GM18520 (cell line): Measurements from ENCODE around the gene FIBCD1.

Source experiments
- ATAC-seq: cut with Tn5 transposase; IDR thresholded peaks from one replicate; pipeline ENCODE4 v1.9.1; 2021; ENCODE audit not compliant: unreplicated experiment

Gene FIBCD1

DNA sequence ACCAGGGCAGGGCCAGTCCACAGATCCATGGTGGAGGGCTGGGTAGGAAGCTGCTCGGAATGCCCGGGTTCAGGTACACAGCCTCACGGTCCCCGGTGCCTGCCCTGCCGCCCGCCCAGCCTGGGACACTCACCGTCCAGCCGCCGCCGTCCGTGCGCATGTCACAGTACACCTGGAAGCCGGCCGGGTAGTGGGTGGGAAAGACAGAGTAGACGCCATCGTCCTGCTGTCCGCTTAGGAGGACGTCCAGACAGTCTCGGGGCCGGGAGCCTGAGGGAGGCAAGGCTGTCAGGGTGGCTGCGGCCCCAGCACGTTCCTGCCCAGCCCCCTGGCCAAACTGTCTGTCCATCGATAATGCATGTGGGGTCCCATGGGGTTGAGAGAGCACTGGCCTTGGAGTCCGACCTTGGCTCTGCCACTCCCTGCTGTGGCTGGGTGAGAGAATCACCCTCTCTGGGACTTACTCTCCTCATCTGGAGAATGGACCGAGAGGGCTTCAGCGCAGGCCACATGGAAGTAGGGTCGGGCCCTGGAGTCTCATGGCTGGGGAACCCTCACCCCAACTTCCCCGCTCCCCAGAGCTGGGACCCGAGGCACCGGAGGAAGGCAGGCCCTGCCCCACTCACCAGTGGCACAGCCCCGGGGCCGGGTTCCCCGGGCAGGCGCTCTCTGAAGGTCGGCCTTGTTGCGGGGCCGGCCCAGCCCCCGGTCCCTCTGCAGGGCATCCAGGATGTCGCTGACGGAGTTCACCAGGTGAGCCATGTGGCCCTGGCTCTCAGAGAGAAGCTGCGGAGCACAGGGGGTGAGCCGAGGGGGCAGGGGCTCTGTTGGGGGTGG lies 15.2 kb downstream of the FIBCD1 start:
- ATAC-seq: no peak

- ATAC-seq: no peak
Measured at GRCh38 chr9:130922893-130923610, 16.0 kb downstream of the FIBCD1 start.

- ATAC-seq: no peak
Measured at GRCh38 chr9:130921989-130922892, 16.8 kb downstream of the FIBCD1 start.

GRCh38 chr9:130921300-130921988 lies 17.6 kb downstream of the FIBCD1 start:
- no peak for ATAC-seq

DNA sequence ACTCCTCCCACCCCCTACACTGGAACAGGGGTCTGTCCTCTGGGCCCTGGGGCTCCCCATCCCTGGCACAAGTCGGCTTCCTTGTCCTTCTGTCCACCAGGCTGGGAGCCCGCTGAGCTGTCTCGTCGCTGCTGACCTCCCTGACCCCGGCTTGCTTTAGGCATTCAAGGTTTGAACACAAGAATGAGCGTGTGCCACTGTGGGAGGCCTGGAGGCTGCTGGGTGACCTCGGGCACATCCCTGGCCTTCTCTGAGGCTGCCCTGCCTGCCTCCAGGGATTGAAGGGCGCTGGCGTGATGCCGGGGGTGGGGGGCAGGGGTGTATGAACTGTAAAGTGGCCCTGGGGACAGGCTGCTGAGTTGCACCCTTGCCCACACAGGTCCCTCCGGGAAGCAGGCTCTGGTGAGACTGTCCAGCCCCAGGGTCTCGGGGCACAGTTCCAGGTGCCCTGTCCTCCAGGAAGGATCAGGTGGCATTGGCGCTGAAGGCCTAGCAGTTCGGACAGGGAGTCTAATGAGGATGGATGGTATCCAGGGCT lies 18.2 kb downstream of the FIBCD1 start:
- ATAC-seq: no peak

DNA sequence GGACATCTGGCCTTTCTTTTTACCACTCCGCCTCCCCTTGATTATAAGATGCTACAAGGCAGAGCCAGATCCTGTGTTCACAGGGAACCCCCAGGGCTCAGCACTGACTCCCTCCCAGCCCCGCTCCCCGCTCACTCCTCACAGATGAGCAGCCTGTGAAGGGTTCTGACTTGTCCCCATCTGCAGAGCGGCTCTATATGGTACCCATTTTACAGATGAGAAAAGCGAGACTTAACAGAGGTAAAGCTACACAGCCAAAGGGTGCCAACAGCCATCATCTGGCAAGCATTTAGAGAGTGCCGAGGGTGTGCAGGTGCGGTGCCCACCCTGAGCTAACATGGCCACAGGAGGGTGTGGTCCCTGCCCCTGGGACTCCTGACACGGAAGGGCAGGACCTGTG lies 18.8 kb downstream of the FIBCD1 start:
- ATAC-seq: no peak

GRCh38 chr9:130919559-130920145 lies 19.4 kb downstream of the FIBCD1 start:
- no peak for ATAC-seq

DNA sequence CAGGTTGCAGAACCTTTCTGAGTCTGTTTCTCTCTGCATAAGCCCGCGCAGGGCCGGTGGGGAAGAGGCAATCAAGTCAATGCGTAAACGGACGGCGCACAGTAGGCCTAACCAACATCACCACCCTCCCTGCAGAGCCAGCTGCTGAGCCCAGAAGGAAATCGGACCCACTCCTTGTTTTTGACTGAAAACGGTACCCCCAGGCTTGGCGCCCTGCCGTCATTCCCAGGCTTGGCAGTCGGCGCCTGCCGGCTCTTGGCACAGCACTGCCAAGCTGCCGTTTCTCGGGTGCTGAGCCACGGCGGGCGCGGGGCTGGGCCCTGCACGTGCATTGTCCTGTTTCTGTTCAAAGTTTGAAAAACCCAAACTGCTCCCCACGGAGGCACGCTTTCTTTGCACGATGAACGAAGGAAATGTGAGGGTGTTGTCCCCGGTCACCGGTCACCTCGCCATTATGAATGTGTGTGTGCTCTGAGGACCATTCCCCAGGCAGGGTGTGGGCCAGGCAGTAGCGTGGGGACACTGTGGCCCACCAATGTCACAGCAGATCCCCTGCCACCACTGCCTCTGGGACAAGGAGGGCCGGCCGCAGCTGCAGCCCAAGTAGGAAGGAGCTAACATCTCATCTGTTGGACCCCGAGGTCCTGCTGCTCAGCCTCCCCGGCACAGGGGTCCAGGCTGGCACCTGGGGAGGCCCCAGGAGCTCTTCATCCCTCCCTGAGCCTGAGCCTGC lies 20.1 kb downstream of the FIBCD1 start:
- no peak for ATAC-seq

DNA sequence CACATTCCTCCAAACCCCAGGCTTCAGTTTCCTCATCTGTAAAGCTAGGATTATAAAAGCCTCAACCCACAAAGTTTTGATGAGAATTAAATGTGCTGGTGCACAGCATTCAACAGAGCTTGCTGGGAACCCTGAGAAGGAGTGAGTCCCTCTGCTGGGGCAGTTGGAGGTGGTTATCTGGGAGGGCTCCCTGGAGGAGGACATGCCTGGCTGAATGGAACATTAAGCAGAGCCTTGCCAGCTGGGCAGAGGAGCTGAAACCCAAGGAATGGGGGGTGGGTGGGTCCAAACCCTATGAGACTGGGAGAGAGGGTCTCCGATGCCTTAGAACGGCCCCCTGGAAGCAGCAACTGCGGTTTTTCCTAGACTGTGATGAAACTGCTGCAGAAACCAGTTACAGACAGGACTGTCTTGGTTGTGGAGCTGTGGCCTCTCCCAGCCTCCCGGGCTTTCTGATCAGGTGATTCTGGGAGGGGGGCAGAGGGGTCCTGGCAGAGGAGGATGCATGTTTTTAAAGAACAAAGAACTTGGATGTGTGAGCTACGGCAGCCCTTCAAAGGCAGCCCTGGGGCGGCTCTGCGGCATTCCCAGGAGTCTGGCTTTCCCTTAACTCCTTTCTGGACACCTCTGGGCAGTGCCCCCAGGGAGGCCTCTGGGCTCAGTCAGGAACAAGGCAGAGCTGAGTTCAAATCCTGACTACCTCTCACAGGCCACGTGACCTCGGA lies 20.8 kb downstream of the FIBCD1 start:
- no peak for ATAC-seq

DNA sequence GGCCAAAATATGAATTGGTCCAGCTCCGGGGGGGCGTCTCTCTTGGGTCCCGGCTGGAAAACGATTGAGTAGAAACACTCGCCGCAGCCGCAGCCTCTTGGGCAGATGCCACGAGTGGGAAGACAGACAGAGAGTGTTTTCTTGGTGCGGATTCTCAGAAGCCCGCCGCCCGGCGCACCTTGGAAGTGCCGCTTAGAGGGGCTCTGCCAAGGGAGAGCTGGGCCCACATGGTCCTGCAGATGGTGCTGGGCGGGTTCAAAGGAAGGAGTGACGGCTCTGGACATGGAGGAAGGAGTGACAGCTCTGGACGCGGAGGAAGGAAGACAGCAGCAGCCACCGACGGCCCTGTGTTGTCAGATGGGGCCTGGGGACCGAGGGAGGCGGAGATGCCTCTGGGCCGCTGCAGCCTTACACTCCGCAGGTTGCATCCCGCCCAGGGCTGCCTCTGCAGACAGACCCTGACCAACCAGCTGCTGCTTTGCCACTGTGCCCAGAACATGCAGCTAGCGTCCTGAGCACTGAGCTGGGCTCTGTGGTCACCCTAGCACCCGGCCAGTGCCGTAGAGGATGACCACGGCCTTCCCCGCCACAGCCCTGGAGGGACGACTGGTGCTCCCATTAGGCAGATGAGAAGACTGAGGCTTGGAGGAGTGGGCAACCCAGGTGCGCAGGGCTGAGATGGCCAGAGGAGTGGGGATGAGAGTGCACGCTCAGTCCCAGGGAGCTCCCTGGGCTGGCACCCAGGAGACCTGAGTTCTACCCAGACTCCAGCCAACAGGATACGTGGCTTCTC lies 21.7 kb downstream of the FIBCD1 start:
- ATAC-seq: no peak

- ATAC-seq: no peak
Measured at GRCh38 chr9:130915096-130915447, 24.0 kb downstream of the FIBCD1 start.

DNA sequence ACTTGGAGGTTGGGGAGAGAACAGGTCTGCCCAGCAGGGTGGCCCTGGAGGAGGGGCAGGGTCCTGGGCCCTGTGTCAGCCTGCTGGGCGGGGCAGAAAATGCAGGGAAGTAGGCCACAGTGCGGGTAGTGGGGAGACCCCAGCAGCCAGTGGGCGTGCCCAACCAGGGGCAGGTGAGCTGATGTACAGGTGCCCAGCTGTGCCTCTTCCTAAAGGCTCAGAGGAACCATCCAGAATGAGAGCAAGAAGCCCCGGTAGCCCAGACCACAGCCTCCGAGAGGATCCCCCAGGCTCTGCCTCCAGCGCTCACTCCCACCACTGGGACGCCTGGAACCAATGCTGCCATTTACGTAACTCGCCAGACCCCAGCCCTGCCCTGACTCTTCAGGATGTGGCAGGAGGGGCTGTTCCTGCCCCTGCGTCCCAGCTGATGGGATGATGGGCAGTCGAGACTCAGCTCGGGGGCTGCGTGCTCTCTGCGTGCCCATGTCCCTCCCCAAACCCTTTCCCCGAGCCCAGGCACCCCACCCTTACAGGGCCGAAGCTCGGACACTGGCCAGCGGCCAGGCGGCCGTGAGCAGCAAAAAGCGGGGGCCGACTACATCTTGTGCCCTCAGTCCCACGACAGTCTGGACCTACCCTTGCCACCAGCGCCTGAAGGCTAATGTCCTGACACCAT lies 24.5 kb downstream of the FIBCD1 start:
- no peak for ATAC-seq

DNA sequence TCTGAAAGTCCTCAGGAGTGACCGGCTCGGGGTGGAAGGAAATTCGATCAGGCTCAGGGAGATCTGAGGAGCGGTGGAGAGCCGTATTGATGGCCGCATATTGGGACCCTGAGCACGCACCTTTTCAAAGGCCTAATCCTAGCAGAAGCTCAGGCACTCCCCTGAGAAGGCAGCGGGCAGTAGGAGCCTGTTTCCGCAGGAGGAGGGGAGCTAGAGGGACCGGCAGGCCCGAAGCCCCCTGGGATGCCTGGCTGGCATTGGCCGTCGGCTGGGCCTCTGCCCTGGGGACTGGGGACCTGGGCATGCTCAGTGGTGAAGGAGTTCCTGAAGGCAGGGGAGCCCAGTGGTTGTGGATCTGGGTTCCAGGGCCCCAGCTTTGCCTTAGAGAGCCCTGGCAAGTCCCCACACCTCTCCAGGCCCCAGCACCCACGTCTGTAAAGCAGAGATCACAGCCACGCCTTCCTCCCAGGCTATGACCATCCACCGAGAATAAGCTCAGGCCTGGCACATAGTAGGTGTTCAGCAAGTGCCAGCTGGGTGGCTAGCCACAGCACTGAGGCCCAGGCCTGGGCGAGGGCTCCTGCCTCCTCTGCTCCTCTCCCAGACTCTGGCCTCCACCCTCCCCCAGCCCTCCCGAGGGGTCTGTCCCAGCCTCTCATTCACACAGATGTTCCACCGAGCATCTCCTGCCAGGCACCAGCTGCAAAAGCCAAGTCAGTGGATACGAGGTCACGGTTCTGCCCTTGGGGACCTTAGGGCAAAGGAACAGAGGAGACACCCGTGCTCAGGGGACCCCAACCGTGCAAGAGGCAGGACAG lies 25.2 kb downstream of the FIBCD1 start:
- ATAC-seq: no peak

GRCh38 chr9:130912932-130913598 lies 26.0 kb downstream of the FIBCD1 start:
- ATAC-seq: no peak

DNA sequence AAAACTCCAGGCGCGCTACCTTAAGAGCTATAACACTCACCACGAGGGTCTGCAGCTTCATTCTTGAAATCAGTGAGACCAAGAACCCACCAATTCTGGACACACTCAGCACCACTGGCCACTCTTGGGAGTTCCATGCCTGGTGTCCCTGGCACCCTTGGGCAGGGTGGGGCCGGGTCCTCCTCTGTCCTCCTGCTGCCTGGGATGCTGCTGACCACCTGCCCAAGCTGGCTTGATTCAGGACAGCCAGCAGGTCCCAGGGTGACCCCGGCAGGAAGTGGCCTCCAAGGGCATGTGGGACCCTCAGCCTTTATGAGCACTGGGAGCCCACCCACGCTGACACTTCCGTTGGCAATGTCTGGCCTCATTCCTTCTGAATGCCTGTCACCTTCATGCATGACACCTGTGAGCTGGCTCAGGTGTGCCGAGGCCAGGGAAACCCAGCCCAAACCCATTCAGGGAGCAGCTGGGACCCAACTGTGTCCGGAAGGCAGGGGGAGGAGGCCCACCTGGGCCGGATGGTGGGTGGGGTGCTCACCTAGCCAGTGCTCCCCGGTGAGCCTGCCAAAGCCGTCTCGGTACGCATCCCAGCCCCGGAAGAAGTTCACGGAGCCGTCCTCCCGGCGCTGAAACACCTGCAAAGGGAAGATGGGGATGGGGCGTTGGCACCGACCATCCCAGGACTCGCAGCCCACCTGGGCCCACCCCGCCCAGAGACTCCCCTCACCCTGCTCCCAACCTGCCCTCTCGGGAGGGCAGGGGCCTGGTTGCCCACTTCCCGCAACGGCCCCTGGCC lies 27.6 kb downstream of the FIBCD1 start:
- ATAC-seq: no peak
